DMS 273 (cell line): ENCODE measurements around the gene TXK.

ENCODE experiments used
- DNase-seq: peaks from one replicate; lab custom pipeline; 2025; ENCODE audit not compliant: unreplicated experiment; lab: John Stamatoyannopoulos, UW

Gene TXK

GRCh38 chr4:48064349-48064748 lies 69.7 kb downstream of the TXK start:
- no peak for DNase-seq

GRCh38 chr4:48058617-48059530 lies 75.2 kb downstream of the TXK start:
- DNase-seq = no peak

GRCh38 chr4:48051078-48051477 lies 83.0 kb downstream of the TXK start:
- no peak for DNase-seq

GRCh38 chr4:48049483-48049882 lies 84.6 kb downstream of the TXK start:
- DNase-seq = no peak

- DNase-seq = no peak
These were observed 86.2 kb downstream of the TXK start for GRCh38 chr4:48047896-48048295.

GRCh38 chr4:48047421-48047844 lies 86.6 kb downstream of the TXK start:
- no peak for DNase-seq

- DNase-seq = no peak
These were observed 88.0 kb downstream of the TXK start for GRCh38 chr4:48046059-48046458.

- DNase-seq = no peak
These were observed 89.8 kb downstream of the TXK start for GRCh38 chr4:48044298-48044697.

- no peak for DNase-seq
These were observed 90.5 kb downstream of the TXK start for GRCh38 chr4:48043504-48043903.

- DNase-seq = no peak
These were observed 91.0 kb downstream of the TXK start for GRCh38 chr4:48042979-48043461.

GRCh38 chr4:48041535-48042137 lies 92.4 kb downstream of the TXK start:
- no peak for DNase-seq

GRCh38 chr4:48039561-48039960 lies 94.5 kb downstream of the TXK start:
- no peak for DNase-seq

GRCh38 chr4:48038666-48039065 lies 95.4 kb downstream of the TXK start:
- DNase-seq = no peak

- DNase-seq = no peak
These were observed 97.0 kb downstream of the TXK start for GRCh38 chr4:48037117-48037462.

- no peak for DNase-seq
These were observed 98.1 kb downstream of the TXK start for GRCh38 chr4:48035952-48036351.

- DNase-seq = peak; percentile 85
These were observed 100.1 kb downstream of the TXK start for GRCh38 chr4:48033825-48034413.

- DNase-seq = no peak
These were observed 100.6 kb downstream of the TXK start for GRCh38 chr4:48033412-48033811.

GRCh38 chr4:48032721-48033120 lies 101.3 kb downstream of the TXK start:
- DNase-seq = no peak

- peak; percentile 10 for DNase-seq
These were observed 102.1 kb downstream of the TXK start for GRCh38 chr4:48031802-48032525.

GRCh38 chr4:48030470-48030869 lies 103.6 kb downstream of the TXK start:
- no peak for DNase-seq

- DNase-seq = no peak
These were observed 105.4 kb downstream of the TXK start for GRCh38 chr4:48028696-48029095.
